Measurements from ENCODE around the gene BAIAP2. TPM values are rescaled to one million over a fixed set of nuclear protein-coding genes. Genes with fewer than 3 reads are reported as not detected.
A peak's percentile ranks its signal among the peaks of the same experiment; 100 is the strongest.

BAIAP2 gene
- total and polyA plus RNA-seq, 2 of the 13 experiments (the other 11 are each of a cell fraction or from before 2014, with no cell fraction given): 22.5 to 24.0 TPM

DNA sequence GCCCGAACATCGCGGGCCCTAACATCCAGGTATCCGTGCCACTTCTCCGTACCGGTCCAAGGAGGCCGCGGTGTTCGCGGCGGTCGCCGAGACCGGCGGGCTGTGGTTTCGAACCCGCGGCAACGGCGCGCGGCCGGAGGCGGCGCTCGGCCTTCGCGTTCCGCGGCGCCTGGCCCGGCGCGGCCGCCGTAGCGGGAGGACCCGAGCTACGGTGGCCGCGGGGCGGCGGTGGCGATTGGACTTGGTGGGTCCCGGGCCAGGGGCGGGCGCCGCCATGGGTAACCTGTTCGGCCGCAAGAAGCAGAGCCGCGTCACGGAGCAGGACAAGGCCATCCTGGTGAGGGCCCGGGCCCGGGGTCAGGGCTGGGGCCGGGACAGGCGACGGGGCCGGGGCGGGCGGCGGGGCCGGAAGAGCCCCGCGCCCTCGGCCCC is 43.3 kb upstream of the BAIAP2 start, which contains the start of gene CHMP6 (continued):
- TF ChIP-seq, protein P1, sequence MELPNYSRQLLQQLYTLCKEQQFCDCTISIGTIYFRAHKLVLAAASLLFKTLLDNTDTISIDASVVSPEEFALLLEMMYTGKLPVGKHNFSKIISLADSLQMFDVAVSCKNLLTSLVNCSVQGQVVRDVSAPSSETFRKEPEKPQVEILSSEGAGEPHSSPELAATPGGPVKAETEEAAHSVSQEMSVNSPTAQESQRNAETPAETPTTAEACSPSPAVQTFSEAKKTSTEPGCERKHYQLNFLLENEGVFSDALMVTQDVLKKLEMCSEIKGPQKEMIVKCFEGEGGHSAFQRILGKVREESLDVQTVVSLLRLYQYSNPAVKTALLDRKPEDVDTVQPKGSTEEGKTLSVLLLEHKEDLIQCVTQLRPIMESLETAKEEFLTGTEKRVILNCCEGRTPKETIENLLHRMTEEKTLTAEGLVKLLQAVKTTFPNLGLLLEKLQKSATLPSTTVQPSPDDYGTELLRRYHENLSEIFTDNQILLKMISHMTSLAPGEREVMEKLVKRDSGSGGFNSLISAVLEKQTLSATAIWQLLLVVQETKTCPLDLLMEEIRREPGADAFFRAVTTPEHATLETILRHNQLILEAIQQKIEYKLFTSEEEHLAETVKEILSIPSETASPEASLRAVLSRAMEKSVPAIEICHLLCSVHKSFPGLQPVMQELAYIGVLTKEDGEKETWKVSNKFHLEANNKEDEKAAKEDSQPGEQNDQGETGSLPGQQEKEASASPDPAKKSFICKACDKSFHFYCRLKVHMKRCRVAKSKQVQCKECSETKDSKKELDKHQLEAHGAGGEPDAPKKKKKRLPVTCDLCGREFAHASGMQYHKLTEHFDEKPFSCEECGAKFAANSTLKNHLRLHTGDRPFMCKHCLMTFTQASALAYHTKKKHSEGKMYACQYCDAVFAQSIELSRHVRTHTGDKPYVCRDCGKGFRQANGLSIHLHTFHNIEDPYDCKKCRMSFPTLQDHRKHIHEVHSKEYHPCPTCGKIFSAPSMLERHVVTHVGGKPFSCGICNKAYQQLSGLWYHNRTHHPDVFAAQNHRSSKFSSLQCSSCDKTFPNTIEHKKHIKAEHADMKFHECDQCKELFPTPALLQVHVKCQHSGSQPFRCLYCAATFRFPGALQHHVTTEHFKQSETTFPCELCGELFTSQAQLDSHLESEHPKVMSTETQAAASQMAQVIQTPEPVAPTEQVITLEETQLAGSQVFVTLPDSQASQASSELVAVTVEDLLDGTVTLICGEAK (IDR thresholded peaks at IDR 0.05): no peak
- TF ChIP-seq, protein P1 (CRISPR knock-in tag; IDR thresholded peaks at IDR 0.05): 0 out of 2 replicates have a peak, but pooled peaks have one; percentile 13
- no peak for TF ChIP-seq ZNF552 (CRISPR knock-in tag; IDR thresholded peaks at IDR 0.05; ENCODE audit: borderline replicate concordance)
- TF ChIP-seq GATAD1 (CRISPR knock-in tag; IDR thresholded peaks at IDR 0.05): peak; percentile 89
- 0 out of 2 replicates have a peak, but pooled peaks have one; percentile 26 for TF ChIP-seq FOXK1 (CRISPR knock-in tag; IDR thresholded peaks at IDR 0.05; ENCODE audit: borderline replicate concordance, low read depth)
- TF ChIP-seq CAMTA2 (CRISPR knock-in tag; IDR thresholded peaks at IDR 0.05; ENCODE audit: borderline replicate concordance): 0 out of 2 replicates have a peak, but pooled peaks have one; percentile 21
- TF ChIP-seq CBFB (CRISPR knock-in tag; IDR thresholded peaks at IDR 0.05): peak; percentile 70; the same call in 1 of the 2 replicates
- no peak for TF ChIP-seq TEAD2 (CRISPR knock-in tag; IDR thresholded peaks at IDR 0.05)
- TF ChIP-seq ZFP82 (CRISPR knock-in tag; IDR thresholded peaks at IDR 0.05; ENCODE audit: borderline replicate concordance): 0 out of 2 replicates have a peak, but pooled peaks have one; percentile 47
- peak; percentile 30 for TF ChIP-seq SKI (IDR thresholded peaks at IDR 0.05; ENCODE audit: partially characterized antibody)
- TF ChIP-seq TAF15 (IDR thresholded peaks at IDR 0.05; ENCODE audit: low read depth, low read length, poor library complexity, severe bottlenecking): no peak
- TF ChIP-seq, protein P2, sequence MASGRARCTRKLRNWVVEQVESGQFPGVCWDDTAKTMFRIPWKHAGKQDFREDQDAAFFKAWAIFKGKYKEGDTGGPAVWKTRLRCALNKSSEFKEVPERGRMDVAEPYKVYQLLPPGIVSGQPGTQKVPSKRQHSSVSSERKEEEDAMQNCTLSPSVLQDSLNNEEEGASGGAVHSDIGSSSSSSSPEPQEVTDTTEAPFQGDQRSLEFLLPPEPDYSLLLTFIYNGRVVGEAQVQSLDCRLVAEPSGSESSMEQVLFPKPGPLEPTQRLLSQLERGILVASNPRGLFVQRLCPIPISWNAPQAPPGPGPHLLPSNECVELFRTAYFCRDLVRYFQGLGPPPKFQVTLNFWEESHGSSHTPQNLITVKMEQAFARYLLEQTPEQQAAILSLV (CRISPR knock-in tag; IDR thresholded peaks at IDR 0.05; ENCODE audit: borderline replicate concordance): no peak
- TF ChIP-seq, protein P3, sequence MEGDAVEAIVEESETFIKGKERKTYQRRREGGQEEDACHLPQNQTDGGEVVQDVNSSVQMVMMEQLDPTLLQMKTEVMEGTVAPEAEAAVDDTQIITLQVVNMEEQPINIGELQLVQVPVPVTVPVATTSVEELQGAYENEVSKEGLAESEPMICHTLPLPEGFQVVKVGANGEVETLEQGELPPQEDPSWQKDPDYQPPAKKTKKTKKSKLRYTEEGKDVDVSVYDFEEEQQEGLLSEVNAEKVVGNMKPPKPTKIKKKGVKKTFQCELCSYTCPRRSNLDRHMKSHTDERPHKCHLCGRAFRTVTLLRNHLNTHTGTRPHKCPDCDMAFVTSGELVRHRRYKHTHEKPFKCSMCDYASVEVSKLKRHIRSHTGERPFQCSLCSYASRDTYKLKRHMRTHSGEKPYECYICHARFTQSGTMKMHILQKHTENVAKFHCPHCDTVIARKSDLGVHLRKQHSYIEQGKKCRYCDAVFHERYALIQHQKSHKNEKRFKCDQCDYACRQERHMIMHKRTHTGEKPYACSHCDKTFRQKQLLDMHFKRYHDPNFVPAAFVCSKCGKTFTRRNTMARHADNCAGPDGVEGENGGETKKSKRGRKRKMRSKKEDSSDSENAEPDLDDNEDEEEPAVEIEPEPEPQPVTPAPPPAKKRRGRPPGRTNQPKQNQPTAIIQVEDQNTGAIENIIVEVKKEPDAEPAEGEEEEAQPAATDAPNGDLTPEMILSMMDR (CRISPR knock-in tag; IDR thresholded peaks at IDR 0.05): peak; percentile 38; the same call in 1 of the 2 replicates
- peak; percentile 96 for TF ChIP-seq ADNP (CRISPR knock-in tag; IDR thresholded peaks at IDR 0.05)
- TF ChIP-seq ZNF788 (CRISPR knock-in tag; IDR thresholded peaks at IDR 0.05; ENCODE audit: borderline replicate concordance): 0 out of 2 replicates have a peak, but pooled peaks have one; percentile 72
- peak; percentile 81; the same call in 1 of the 2 replicates for TF ChIP-seq GTF3A (CRISPR knock-in tag; conservative IDR thresholded peaks at IDR 0.05)
- peak; percentile 71 for TF ChIP-seq POLR2G (IDR thresholded peaks at IDR 0.05; ENCODE audit: low read depth, low read length)
